ENCODE measurements around the gene PM20D2. TPM values are rescaled to one million over a fixed set of nuclear protein-coding genes. Genes with fewer than 3 reads are reported as not detected.

PM20D2 gene
- total and polyA plus RNA-seq, 2 experiments from 2014 or later: 2.1 to 6.8 TPM

GRCh38 chr6:89146718-89147700, 1.2 kb downstream of the PM20D2 start:
- H3F3A ChIP-seq (ENCODE audit: insufficient read depth): peaks cover 7% of the 10 kb centered on the region; the same call in 1 of the 2 replicates
- no peaks in the 10 kb centered on the region for H3K9me3 ChIP-seq (ENCODE audit: low read depth)
- peaks cover 6% of the 10 kb centered on the region; the same call in 1 of the 2 replicates for H3K4me1 ChIP-seq (ENCODE audit: insufficient read depth)
- no peak for TF ChIP-seq EZH2 (IDR thresholded peaks at IDR 0.05; ENCODE audit: insufficient read depth, poor library complexity, severe bottlenecking)
- no peak for TF ChIP-seq EZH2phosphoT487 (IDR thresholded peaks at IDR 0.05; ENCODE audit: insufficient read depth, low read depth)
- H2AFZ ChIP-seq: peak overlapping the region; percentile 93
- H3K27me3 ChIP-seq (replicated peaks; ENCODE audit: insufficient read depth): no peaks in the 10 kb centered on the region
- 29 to 33% methylated on average over 25 to 26 of the region's 26 CpGs for WGBS, 2 experiments (ENCODE audit: low coverage in 1 of 2, low lambda C conversion rate in 2 of 2, missing lambda C conversion rate in 2 of 2)
- in situ Hi-C loops (cut with MboI): no loop called here
- no peaks in the 10 kb centered on the region for H4K20me1 ChIP-seq (ENCODE audit: insufficient read depth)
- peak overlapping the region; percentile 76 for H3K4me3 ChIP-seq
- DNase-seq: peak; percentile 43
- no peaks in the 10 kb centered on the region for H3K79me2 ChIP-seq (ENCODE audit: insufficient read depth)
- no peaks in the 10 kb centered on the region for H3K9me2 ChIP-seq (ENCODE audit: insufficient read depth)
- peak overlapping the region; percentile 74 for H3K9ac ChIP-seq
- H3K4me2 ChIP-seq (ENCODE audit: unreplicated experiment): peak overlapping the region; percentile 93
- H3K27ac ChIP-seq: no peak overlapping the region
- no peaks in the 10 kb centered on the region for H3K36me3 ChIP-seq (ENCODE audit: low read depth)

DNA sequence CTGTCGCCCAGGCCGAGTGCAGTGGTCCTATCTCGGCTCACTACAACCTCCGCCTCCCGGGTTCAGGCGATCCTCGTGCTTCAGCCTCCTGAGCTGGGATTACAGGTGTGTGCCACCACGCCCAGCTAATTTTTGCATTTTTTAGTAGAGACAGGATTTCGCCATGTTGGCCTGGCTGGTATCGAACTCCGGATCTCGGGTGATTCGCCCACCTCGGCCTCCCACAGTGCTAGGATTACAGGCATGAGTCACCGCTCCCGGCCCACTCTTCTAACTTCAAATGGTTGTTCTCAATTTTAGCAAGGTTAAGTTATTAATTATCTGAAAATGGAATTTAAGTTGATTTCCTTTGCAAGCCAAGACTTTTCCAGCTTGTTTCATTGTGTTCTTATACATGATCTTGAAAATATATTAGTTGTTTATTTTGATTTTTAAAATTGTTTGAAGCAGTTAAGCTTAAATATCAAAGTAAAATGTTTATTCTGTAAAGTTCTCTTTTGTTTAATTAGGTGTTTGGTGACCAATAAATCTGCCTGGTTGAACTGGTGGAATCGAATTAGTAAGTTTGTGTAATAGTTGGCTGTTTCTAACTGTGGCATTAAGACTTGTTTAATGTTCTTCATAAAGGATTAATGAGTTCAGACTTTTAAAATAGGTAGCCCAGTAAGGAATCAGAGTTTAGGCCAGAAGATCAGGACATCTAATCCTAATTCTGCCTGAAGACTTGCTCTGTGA, 2.3 kb downstream of the PM20D2 start:
- Histone ChIP-seq H3K9me3 (ENCODE audit: low read depth) (no peaks in the 10 kb centered on the region), H3K9me2 (ENCODE audit: insufficient read depth) (no peaks in the 10 kb centered on the region), H3K36me3 (ENCODE audit: low read depth) (no peaks in the 10 kb centered on the region), H3K27me3 (replicated peaks; ENCODE audit: insufficient read depth) (no peaks in the 10 kb centered on the region), H3K79me2 (ENCODE audit: insufficient read depth) (no peaks in the 10 kb centered on the region), H2AFZ (no peak overlapping the region), H3K4me3 (no peak overlapping the region), H3K4me1 (ENCODE audit: insufficient read depth) (peaks cover 6% of the 10 kb centered on the region; the same call in 1 of the 2 replicates), H3K4me2 (ENCODE audit: unreplicated experiment) (no peak overlapping the region), H3K9ac (no peak overlapping the region), H3K27ac (no peak overlapping the region), H3F3A (ENCODE audit: insufficient read depth) (peaks cover 7% of the 10 kb centered on the region; the same call in 1 of the 2 replicates), H4K20me1 (ENCODE audit: insufficient read depth) (no peaks in the 10 kb centered on the region)
- peak; percentile 36 for DNase-seq
- in situ Hi-C loops (cut with MboI): no loop called here
- 82 to 86% methylated on average over 17 of the region's 17 CpGs for WGBS, 2 experiments (ENCODE audit: low coverage in 1 of 2, low lambda C conversion rate in 2 of 2, missing lambda C conversion rate in 2 of 2)
- no peak for TF ChIP-seq EZH2phosphoT487 (IDR thresholded peaks at IDR 0.05; ENCODE audit: insufficient read depth, low read depth)
- TF ChIP-seq EZH2 (IDR thresholded peaks at IDR 0.05; ENCODE audit: insufficient read depth, poor library complexity, severe bottlenecking): no peak

DNA sequence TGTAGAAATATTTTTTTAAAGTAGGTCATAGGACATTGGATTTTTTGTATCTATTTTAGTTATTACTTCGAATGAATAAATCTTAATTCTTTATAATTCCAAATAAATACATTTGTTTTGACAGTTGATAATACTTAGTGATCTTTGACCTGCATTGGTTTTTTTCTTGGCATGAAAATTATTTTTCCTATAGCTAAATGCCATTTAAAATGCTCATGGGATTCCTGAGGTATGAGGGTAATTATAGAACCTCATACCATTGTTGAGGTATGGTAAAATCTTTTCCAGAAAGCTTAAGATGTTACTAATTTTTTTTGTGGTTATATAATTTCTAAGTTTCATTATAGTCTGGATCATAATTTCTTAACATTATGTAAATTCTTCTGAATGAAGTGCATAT, 8.3 kb downstream of the PM20D2 start:
- peaks cover 6% of the 10 kb centered on the region; the same call in 1 of the 2 replicates for H3K4me1 ChIP-seq (ENCODE audit: insufficient read depth)
- peak overlapping the region; percentile 18 for H3K4me2 ChIP-seq (ENCODE audit: unreplicated experiment)
- no peaks in the 10 kb centered on the region for H3K27me3 ChIP-seq (replicated peaks; ENCODE audit: insufficient read depth)
- TF ChIP-seq EZH2 (IDR thresholded peaks at IDR 0.05; ENCODE audit: insufficient read depth, poor library complexity, severe bottlenecking) (no peak), EZH2phosphoT487 (IDR thresholded peaks at IDR 0.05; ENCODE audit: insufficient read depth, low read depth) (no peak)
- H3K9me2 ChIP-seq (ENCODE audit: insufficient read depth): no peaks in the 10 kb centered on the region
- in situ Hi-C loops (cut with MboI): no loop called here
- H3F3A ChIP-seq (ENCODE audit: insufficient read depth): no peaks in the 10 kb centered on the region
- no peak overlapping the region for H2AFZ ChIP-seq
- DNase-seq: peak; percentile 18
- H3K36me3 ChIP-seq (ENCODE audit: low read depth): no peaks in the 10 kb centered on the region
- WGBS, 2 experiments (ENCODE audit: low coverage in 1 of 2, low lambda C conversion rate in 2 of 2, missing lambda C conversion rate in 2 of 2): 94 to 95% methylated on average over 1 of the region's 1 CpG
- no peaks in the 10 kb centered on the region for H3K9me3 ChIP-seq (ENCODE audit: low read depth)
- no peak overlapping the region for H3K4me3 ChIP-seq
- no peaks in the 10 kb centered on the region for H3K79me2 ChIP-seq (ENCODE audit: insufficient read depth)
- H3K27ac ChIP-seq: no peak overlapping the region
- H4K20me1 ChIP-seq (ENCODE audit: insufficient read depth): no peaks in the 10 kb centered on the region
- no peak overlapping the region for H3K9ac ChIP-seq

GRCh38 chr6:89160331-89161092, 14.7 kb downstream of the PM20D2 start:
- Histone ChIP-seq H3K9me2 (ENCODE audit: insufficient read depth) (no peaks in the 10 kb centered on the region), H3K79me2 (ENCODE audit: insufficient read depth) (no peaks in the 10 kb centered on the region), H3K9ac (no peak overlapping the region), H3K9me3 (ENCODE audit: low read depth) (no peaks in the 10 kb centered on the region), H3K27me3 (replicated peaks; ENCODE audit: insufficient read depth) (no peaks in the 10 kb centered on the region), H4K20me1 (ENCODE audit: insufficient read depth) (no peaks in the 10 kb centered on the region), H3K4me2 (ENCODE audit: unreplicated experiment) (no peak overlapping the region), H3K4me1 (ENCODE audit: insufficient read depth) (no peaks in the 10 kb centered on the region), H3F3A (ENCODE audit: insufficient read depth) (no peaks in the 10 kb centered on the region), H3K27ac (no peak overlapping the region), H2AFZ (no peak overlapping the region), H3K4me3 (no peak overlapping the region), H3K36me3 (ENCODE audit: low read depth) (no peaks in the 10 kb centered on the region)
- no peak for DNase-seq
- WGBS, 2 experiments (ENCODE audit: low coverage in 1 of 2, low lambda C conversion rate in 2 of 2, missing lambda C conversion rate in 2 of 2): 94 to 97% methylated on average over 4 of the region's 4 CpGs
- TF ChIP-seq EZH2phosphoT487 (IDR thresholded peaks at IDR 0.05; ENCODE audit: insufficient read depth, low read depth): no peak
- no peak for TF ChIP-seq EZH2 (IDR thresholded peaks at IDR 0.05; ENCODE audit: insufficient read depth, poor library complexity, severe bottlenecking)
- in situ Hi-C loops (cut with MboI): no loop called here

All from GM23248 (cell line).